B cell (primary cell): ENCODE data around the gene MND1. TPM values are rescaled to one million over a fixed set of nuclear protein-coding genes. Genes with fewer than 3 reads are reported as not detected.

Experiments used
- ATAC-seq: fragments of 200-7000 bp; cut with Tn5 transposase; one replicate; pipeline ENCODE4 v1.10.0; 2021; ENCODE audit warnings: low read depth, mild to moderate bottlenecking, moderate number of reproducible peaks, moderate library complexity
- CTCF ChIA-PET: fragments of 350-600 bp; sonication (Branson Sonifier 250); formaldehyde crosslinking; loops from one replicate; lab custom pipeline; 2021; ENCODE audit warnings: antibody characterized with exemption, inconsistent platforms; lab: Charles Lee
- POLR2A ChIA-PET: fragments of 350-600 bp; sonication (Branson Sonifier 250); formaldehyde crosslinking; loops from one replicate; lab custom pipeline; 2021; ENCODE audit warnings: antibody characterized with exemption; lab: Charles Lee
- DNase-seq: peaks from one replicate; pipeline ENCODE4 v3.0.0; 2013
- H2AFZ ChIP-seq: 2 replicates; pipeline ENCODE4 v1.6.1; 2012; ENCODE audit warnings: mild to moderate bottlenecking, low read depth, low read length; ENCODE audit not compliant: insufficient read depth, poor library complexity, severe bottlenecking
- H3K27ac ChIP-seq, 2 donors: 1 replicate in 1 of 2; 2 replicates in 1 of 2; pipeline ENCODE4 v1.5.1; 2012 to 2013; ENCODE audit warnings: low read length in 2 of 2, mild to moderate bottlenecking in 2 of 2, moderate library complexity in 1 of 2
- H3K27me3 ChIP-seq, 4 experiments: fragments of 200-600 bp in 1 of 4; sonication (generic) in 1 of 4; replicated peaks in 1 of 4; 1 replicate in 2 of 4; 2 replicates in 2 of 4; pipeline versions ENCODE4 v1.6.1 to v1.7.0; 2013 to 2016; ENCODE audit warnings: low read length in 3 of 4, mild to moderate bottlenecking in 2 of 4, mixed read lengths in 1 of 4, moderate library complexity in 1 of 4; ENCODE audit not compliant: insufficient read depth in 4 of 4, control insufficient read depth in 3 of 4; ENCODE audit errors: control extremely low read depth in 1 of 4
- H3K36me3 ChIP-seq, 2 experiments: replicated peaks in 1 of 2; 1 replicate in 1 of 2; 2 replicates in 1 of 2; pipeline versions ENCODE4 v1.6.1 to v1.7.1; 2013; ENCODE audit warnings: low read length in 1 of 2; ENCODE audit not compliant: insufficient read depth in 2 of 2, control insufficient read depth in 1 of 2; ENCODE audit errors: control extremely low read depth in 1 of 2, extremely low read depth in 1 of 2
- H3K4me1 ChIP-seq, 2 donors: fragments of 200-600 bp in 1 of 2; sonication (generic) in 1 of 2; 1 replicate in 1 of 2; 2 replicates in 1 of 2; pipeline versions ENCODE4 v1.5.1 to v1.6.1; 2013 to 2017; ENCODE audit warnings: low read length in 2 of 2; ENCODE audit not compliant: control insufficient read depth in 2 of 2, insufficient read depth in 2 of 2
- H3K4me2 ChIP-seq: replicated peaks from 2 replicates; pipeline ENCODE3; 2012; ENCODE audit warnings: mild to moderate bottlenecking, low read depth, low read length; ENCODE audit not compliant: poor library complexity, severe bottlenecking
- H3K4me3 ChIP-seq, 5 experiments: fragments of 200-600 bp in 1 of 5; sonication (generic) in 1 of 5; 1 replicate in 3 of 5; 2 replicates in 2 of 5; pipeline versions ENCODE4 v1.5.1 to v1.7.0; 2011 to 2016; ENCODE audit warnings: low read length in 4 of 5, mild to moderate bottlenecking in 4 of 5, low read depth in 2 of 5, control low read depth in 1 of 5, moderate library complexity in 1 of 5; ENCODE audit not compliant: insufficient read depth in 1 of 5; ENCODE audit errors: control extremely low read depth in 1 of 5, extremely low read depth in 1 of 5
- H3K79me2 ChIP-seq: fragments of 200-600 bp; sonication (generic); one replicate; pipeline ENCODE4 v1.6.0; 2016; ENCODE audit warnings: low read length; ENCODE audit not compliant: control insufficient read depth, insufficient read depth
- H3K9ac ChIP-seq: fragments of 200-600 bp; sonication (generic); 2 replicates; pipeline ENCODE4 v1.6.1; 2017; ENCODE audit warnings: mild to moderate bottlenecking, low read length, moderate library complexity
- H3K9me3 ChIP-seq, 3 donors: one replicate each; pipeline versions ENCODE4 v1.6.1 to v1.7.1; 2013; ENCODE audit warnings: low read length in 2 of 3; ENCODE audit not compliant: control insufficient read depth in 2 of 3, insufficient read depth in 1 of 3; ENCODE audit errors: control extremely low read depth in 1 of 3
- H4K20me1 ChIP-seq: 2 replicates; pipeline ENCODE4 v1.6.0; 2012; ENCODE audit warnings: mild to moderate bottlenecking, low read length; ENCODE audit not compliant: insufficient read depth, control insufficient read depth, poor library complexity, severe bottlenecking
- H3K27ac Mint-ChIP-seq: one replicate; pipeline ENCODE4 v1.8.0; 2021; ENCODE audit warnings: mixed read lengths
- H3K27me3 Mint-ChIP-seq: one replicate; pipeline ENCODE4 v1.8.0; 2021; ENCODE audit warnings: mixed read lengths
- H3K4me1 Mint-ChIP-seq: one replicate; pipeline ENCODE4 v1.8.0; 2021; ENCODE audit warnings: mixed read lengths
- H3K4me3 Mint-ChIP-seq: one replicate; pipeline ENCODE4 v1.8.0; 2021; ENCODE audit warnings: mixed read lengths
- H3K9me3 Mint-ChIP-seq: one replicate; pipeline ENCODE4 v1.8.0; 2022; ENCODE audit warnings: mixed read lengths; ENCODE audit not compliant: insufficient read depth
- CTCF ChIP-seq: fragments of 200-600 bp; IDR thresholded peaks from one replicate; pipeline ENCODE4 v1.8.0; 2022; ENCODE audit warnings: antibody characterized with exemption, mild to moderate bottlenecking
- WGBS: methylation state at CpG from one replicate; pipeline ENCODE4 v1.1.5; 2013; ENCODE audit warnings: missing lambda C conversion rate; ENCODE audit not compliant: insufficient coverage; 5-methylcytosine and 5-hydroxymethylcytosine counted together
- intact Hi-C: fragments of 100-400 bp; cut with micrococcal nuclease; formaldehyde crosslinking; loops from one replicate; pipeline ENCODE4 v1.10.0; 2022
- polyA plus RNA-seq: library from polyadenylated mRNA; depleted of rRNA; stranded (reverse); fragments of >200 nt; gene quantifications from 2 replicates; pipeline ENCODE4 v1.2.3, GENCODE V29; 2012
- total RNA-seq, 2 donors: library from RNA; stranded (reverse); fragments of 120-200 nt in 1 of 2; gene quantifications; 1 replicate in 1 of 2; 2 replicates in 1 of 2; pipeline versions ENCODE4 v1.2.3 to v1.2.4, GENCODE V29; 2013 to 2022

MND1 gene
- total and polyA plus RNA-seq, 2 donors (not counting 1 experiment from before 2014, with no cell fraction given), result not detected

GRCh38 chr4:153333874-153334273 lies 10.6 kb upstream of the MND1 start:
- no peaks in the 10 kb centered on the region for H4K20me1 ChIP-seq
- DNase-seq (no peak), ATAC-seq (no peak)
- Mint-ChIP-seq H3K9me3 (no peaks in the 10 kb centered on the region), H3K4me3 (no peak overlapping the region), H3K27me3 (no peaks in the 10 kb centered on the region), H3K4me1 (no peaks in the 10 kb centered on the region), H3K27ac (no peak overlapping the region)
- POLR2A ChIA-PET, result no interaction called here
- H3K4me3 ChIP-seq, result no peak overlapping the region
- CTCF ChIA-PET, result no interaction called here
- H3K27me3 ChIP-seq, result no peaks in the 10 kb centered on the region
- H3K9me3 ChIP-seq, result no peaks in the 10 kb centered on the region
- no peak overlapping the region for H3K27ac ChIP-seq
- TF ChIP-seq CTCF, result no peak
- no peak overlapping the region for H3K4me2 ChIP-seq
- H3K36me3 ChIP-seq, result no peaks in the 10 kb centered on the region
- H3K4me1 ChIP-seq, result no peaks in the 10 kb centered on the region
- intact Hi-C loops, result no loop called here
- no peak overlapping the region for H2AFZ ChIP-seq
- H3K79me2 ChIP-seq, result no peaks in the 10 kb centered on the region
- H3K9ac ChIP-seq, result no peak overlapping the region

GRCh38 chr4:153335665-153336064 lies 8.8 kb upstream of the MND1 start:
- Mint-ChIP-seq H3K4me3 (no peak overlapping the region), H3K27me3 (no peaks in the 10 kb centered on the region), H3K4me1 (no peaks in the 10 kb centered on the region), H3K27ac (no peak overlapping the region), H3K9me3 (no peaks in the 10 kb centered on the region)
- Histone ChIP-seq H3K27ac (no peak overlapping the region), H3K4me2 (no peak overlapping the region), H3K9me3 (no peaks in the 10 kb centered on the region), H3K9ac (no peak overlapping the region), H4K20me1 (no peaks in the 10 kb centered on the region), H3K27me3 (no peaks in the 10 kb centered on the region), H2AFZ (no peak overlapping the region), H3K4me3 (no peak overlapping the region), H3K36me3 (no peaks in the 10 kb centered on the region), H3K79me2 (no peaks in the 10 kb centered on the region), H3K4me1 (no peaks in the 10 kb centered on the region)
- intact Hi-C loops, result no loop called here
- WGBS, result 100% methylated on average over 1 of the region's 4 CpGs
- no peak for TF ChIP-seq CTCF
- DNase-seq, result no peak
- ATAC-seq, result no peak
- POLR2A ChIA-PET, result no interaction called here
- CTCF ChIA-PET, result no interaction called here
